HL-60/S4 (cell line): ENCODE results near the gene ITGAE.

Source experiments
- in situ Hi-C: fragments of 300-500 bp; cut with MboI; formaldehyde crosslinking; loops from 2 replicates; pipeline ENCODE4 v1.14.3; 2022; ENCODE audit warnings: low sequenced_read_pairs

Gene ITGAE

GRCh38 chr17:3678095-3678820 is 122.7 kb downstream of the ITGAE start:
- in situ Hi-C loops: no loop called here

GRCh38 chr17:3675886-3676285 is 125.1 kb downstream of the ITGAE start:
- in situ Hi-C loops: no loop called here

GRCh38 chr17:3672571-3672970 is 128.4 kb downstream of the ITGAE start:
- in situ Hi-C loops: no loop called here

GRCh38 chr17:3669548-3669947 is 131.4 kb downstream of the ITGAE start:
- in situ Hi-C loops: no loop called here

GRCh38 chr17:3669085-3669347 is 132.0 kb downstream of the ITGAE start:
- in situ Hi-C loops: no loop called here

GRCh38 chr17:3668279-3669084 is 132.5 kb downstream of the ITGAE start, which contains the start of the genes EMC6 and TAX1BP3:
Gene EMC6 (plus strand): TSS chr17:3668812. CDS start chr17:3669147, 335 bp downstream.
Gene TAX1BP3 (minus strand): TSS chr17:3668578. CDS start chr17:3668526, 52 bp downstream.
- in situ Hi-C loops: no loop called here

- in situ Hi-C loops: no loop called here
These were observed 133.4 kb downstream of the ITGAE start for GRCh38 chr17:3667366-3668278.

GRCh38 chr17:3666516-3666915 is 134.5 kb downstream of the ITGAE start:
- in situ Hi-C loops: no loop called here

- in situ Hi-C loops: no loop called here
These were observed 135.2 kb downstream of the ITGAE start for GRCh38 chr17:3665834-3666233.
